NT2/D1 (cell line): ENCODE data around the gene RCSD1.

Experiments
- YY1 ChIP-seq: IDR thresholded peaks from 2 replicates; pipeline ENCODE4 v1.6.1; 2011; ENCODE audit not compliant: insufficient read length, insufficient read depth
- ZNF274 ChIP-seq: IDR thresholded peaks from 2 replicates; pipeline ENCODE4 v1.6.1; 2011; ENCODE audit warnings: mild to moderate bottlenecking, low read depth, low read length

- no peak for TF ChIP-seq YY1
- no peak for TF ChIP-seq ZNF274
Observed at GRCh38 chr1:167679714-167680113, 49.7 kb downstream of the RCSD1 start.
